ENCODE data around the gene DHX16.
A peak's percentile ranks its signal among the peaks of the same experiment; 100 is the strongest.

- TF ChIP-seq MYBL2 (CRISPR knock-in tag; IDR thresholded peaks at IDR 0.05) (no peak), RELA (CRISPR knock-in tag; IDR thresholded peaks at IDR 0.05; ENCODE audit: borderline replicate concordance) (0 out of 2 replicates have a peak, but pooled peaks have one; percentile 39), FOXJ3 (CRISPR knock-in tag; IDR thresholded peaks at IDR 0.05; ENCODE audit: borderline replicate concordance) (no peak)
Observed at GRCh38 chr6:30687659-30688431, 15.0 kb upstream of the DHX16 start.
